CD14-positive monocyte (primary cell): Measurements from ENCODE around the gene AGTR2. TPM values are rescaled to one million over a fixed set of nuclear protein-coding genes. Genes with fewer than 3 reads are reported as not detected.
"Not testable (repeated sequence)": the region's sequence is repeated elsewhere in the genome, so short reads cannot be mapped to it uniquely, and the experiment has no call there.

Source experiments
- DNase-seq, 3 donors: peaks; one replicate each; pipeline ENCODE4 v3.0.0-alpha.2; 2011 to 2022
- H2AFZ ChIP-seq: 2 replicates; pipeline ENCODE4 v1.6.0; 2012; ENCODE audit warnings: mild to moderate bottlenecking, low read depth, low read length, inconsistent platforms; ENCODE audit not compliant: insufficient read depth, poor library complexity, severe bottlenecking
- H3K27ac ChIP-seq, 2 donors: 1 replicate in 1 of 2; 2 replicates in 1 of 2; pipeline ENCODE4 v1.5.1; 2012 to 2013; ENCODE audit warnings: low read length in 2 of 2, control low read depth in 1 of 2, inconsistent platforms in 1 of 2, low read depth in 1 of 2, mild to moderate bottlenecking in 1 of 2
- H3K27me3 ChIP-seq, 2 donors: one replicate each; pipeline versions ENCODE4 v1.6.0 to v1.6.1; 2011 to 2013; ENCODE audit warnings: low read length in 2 of 2; ENCODE audit not compliant: control insufficient read depth in 2 of 2, insufficient read depth in 2 of 2
- H3K36me3 ChIP-seq, 2 donors: replicated peaks in 1 of 2; 1 replicate in 1 of 2; 2 replicates in 1 of 2; pipeline versions ENCODE4 v1.5.1 to v1.6.1; 2012 to 2013; ENCODE audit warnings: low read length in 2 of 2, control low read depth in 1 of 2, inconsistent platforms in 1 of 2, mild to moderate bottlenecking in 1 of 2; ENCODE audit not compliant: insufficient read depth in 2 of 2, control insufficient read depth in 1 of 2
- H3K4me1 ChIP-seq, 2 donors: 1 replicate in 1 of 2; 2 replicates in 1 of 2; pipeline versions ENCODE4 v1.5.1 to v1.6.1; 2012 to 2013; ENCODE audit warnings: low read length in 2 of 2, control low read depth in 1 of 2, inconsistent platforms in 1 of 2, mild to moderate bottlenecking in 1 of 2, moderate library complexity in 1 of 2; ENCODE audit not compliant: insufficient read depth in 2 of 2, control insufficient read depth in 1 of 2
- H3K4me2 ChIP-seq: replicated peaks from 2 replicates; pipeline ENCODE3; 2012; ENCODE audit warnings: low read length, moderate library complexity, mild to moderate bottlenecking; ENCODE audit not compliant: poor library complexity, severe bottlenecking; ENCODE audit errors: extremely low read depth
- H3K4me3 ChIP-seq, 3 experiments: fragments of 200-600 bp in 1 of 3; sonication (generic) in 1 of 3; replicated peaks in 1 of 3; 1 replicate in 2 of 3; 2 replicates in 1 of 3; pipeline ENCODE4 v1.5.1; 2011 to 2013; ENCODE audit warnings: low read length in 3 of 3, mild to moderate bottlenecking in 3 of 3, control low read depth in 2 of 3, low read depth in 2 of 3, inconsistent platforms in 1 of 3, moderate library complexity in 1 of 3
- H3K79me2 ChIP-seq: 2 replicates; pipeline ENCODE4 v1.6.0; 2012; ENCODE audit warnings: mild to moderate bottlenecking, control low read depth, inconsistent platforms, low read length, moderate library complexity; ENCODE audit not compliant: insufficient read depth
- H3K9ac ChIP-seq: 2 replicates; pipeline ENCODE4 v1.6.0; 2017; ENCODE audit warnings: low read length, mild to moderate bottlenecking; ENCODE audit not compliant: insufficient read depth, poor library complexity, severe bottlenecking
- H3K9me3 ChIP-seq, 2 donors: replicated peaks in 1 of 2; 1 replicate in 1 of 2; 2 replicates in 1 of 2; pipeline versions ENCODE4 v1.5.1 to v1.6.1; 2012 to 2013; ENCODE audit warnings: low read length in 2 of 2, control low read depth in 1 of 2; ENCODE audit not compliant: control insufficient read depth in 1 of 2, insufficient read depth in 1 of 2
- H4K20me1 ChIP-seq: 2 replicates; pipeline ENCODE4 v1.6.0; 2012; ENCODE audit warnings: mild to moderate bottlenecking, low read length, control low read depth, moderate library complexity; ENCODE audit not compliant: insufficient read depth
- H3K27ac Mint-ChIP-seq, 7 donors: one replicate each; pipeline ENCODE4 v1.8.0; 2020; ENCODE audit warnings: mild to moderate bottlenecking in 7 of 7, mixed read lengths in 7 of 7, moderate library complexity in 6 of 7, inconsistent platforms in 2 of 7
- H3K27me3 Mint-ChIP-seq, 3 donors: one replicate each; pipeline ENCODE4 v1.8.0; 2021 to 2022; ENCODE audit warnings: low read depth in 3 of 3, mild to moderate bottlenecking in 3 of 3, mixed read lengths in 3 of 3, moderate library complexity in 3 of 3, inconsistent platforms in 1 of 3
- H3K36me3 Mint-ChIP-seq, 2 donors: one replicate each; pipeline ENCODE4 v1.8.0; 2020; ENCODE audit warnings: mixed read lengths in 2 of 2, inconsistent platforms in 1 of 2, mild to moderate bottlenecking in 1 of 2
- H3K4me1 Mint-ChIP-seq: one replicate; pipeline ENCODE4 v1.8.0; 2020; ENCODE audit warnings: mild to moderate bottlenecking, mixed read lengths
- H3K4me3 Mint-ChIP-seq, 2 donors: one replicate each; pipeline ENCODE4 v1.8.0; 2020; ENCODE audit warnings: mild to moderate bottlenecking in 2 of 2, mixed read lengths in 2 of 2, moderate library complexity in 1 of 2
- H3K9me3 Mint-ChIP-seq, 7 donors: one replicate each; pipeline ENCODE4 v1.8.0; 2020 to 2022; ENCODE audit warnings: mixed read lengths in 7 of 7, mild to moderate bottlenecking in 6 of 7, moderate library complexity in 6 of 7, inconsistent platforms in 2 of 7
- WGBS: methylation state at CpG from one replicate; pipeline ENCODE4 v1.1.5; 2013; ENCODE audit warnings: missing lambda C conversion rate; ENCODE audit not compliant: insufficient coverage; 5-methylcytosine and 5-hydroxymethylcytosine counted together
- intact Hi-C, 2 donors: fragments of 100-400 bp; cut with micrococcal nuclease; formaldehyde crosslinking; loops; one replicate each; pipeline versions ENCODE4 v1.15.0 to v1.15.1; 2023
- polyA minus RNA-seq: library from RNA; depleted of rRNA, polyadenylated mRNA; stranded (reverse); fragments of >200 nt; gene quantifications from 2 replicates; pipeline ENCODE4 v1.2.3, GENCODE V29; 2012
- polyA plus RNA-seq, 3 donors: library from polyadenylated mRNA; depleted of rRNA in 1 of 3; unstranded in 2 of 3; stranded (reverse) in 1 of 3; fragments of 300-500 nt in 2 of 3; fragments of >200 nt in 1 of 3; fragmentation: Illumina TruSeq in 2 of 3; gene quantifications; 1 replicate in 2 of 3; 2 replicates in 1 of 3; pipeline ENCODE4 v1.2.3, GENCODE V29; 2012 to 2021
- total RNA-seq, 12 experiments: library from RNA in 1 of 12; stranded (reverse) in 1 of 12; fragments of 120-200 nt in 1 of 12; gene quantifications; one replicate each; pipeline ENCODE4 v1.2.4 and lab custom pipeline; 2013 to 2026; ENCODE audit warnings: mixed read lengths in 6 of 12, inconsistent platforms in 1 of 12
- TF ChIP-seq, protein P1 (sequence below): fragments of 200-600 bp; IDR thresholded peaks from one replicate; pipeline ENCODE4 v1.8.0; 2022; ENCODE audit warnings: antibody characterized with exemption, mild to moderate bottlenecking

Gene AGTR2, protein sequence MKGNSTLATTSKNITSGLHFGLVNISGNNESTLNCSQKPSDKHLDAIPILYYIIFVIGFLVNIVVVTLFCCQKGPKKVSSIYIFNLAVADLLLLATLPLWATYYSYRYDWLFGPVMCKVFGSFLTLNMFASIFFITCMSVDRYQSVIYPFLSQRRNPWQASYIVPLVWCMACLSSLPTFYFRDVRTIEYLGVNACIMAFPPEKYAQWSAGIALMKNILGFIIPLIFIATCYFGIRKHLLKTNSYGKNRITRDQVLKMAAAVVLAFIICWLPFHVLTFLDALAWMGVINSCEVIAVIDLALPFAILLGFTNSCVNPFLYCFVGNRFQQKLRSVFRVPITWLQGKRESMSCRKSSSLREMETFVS
- 0.12 TPM for total RNA-seq (2013)
- polyA plus RNA-seq (not detected), polyA minus RNA-seq (not detected in 2 replicates), total RNA-seq (lab: John Stamatoyannopoulos, UW) (0 to 0.15 (median 0) reads per million in 11 experiments)

DNA sequence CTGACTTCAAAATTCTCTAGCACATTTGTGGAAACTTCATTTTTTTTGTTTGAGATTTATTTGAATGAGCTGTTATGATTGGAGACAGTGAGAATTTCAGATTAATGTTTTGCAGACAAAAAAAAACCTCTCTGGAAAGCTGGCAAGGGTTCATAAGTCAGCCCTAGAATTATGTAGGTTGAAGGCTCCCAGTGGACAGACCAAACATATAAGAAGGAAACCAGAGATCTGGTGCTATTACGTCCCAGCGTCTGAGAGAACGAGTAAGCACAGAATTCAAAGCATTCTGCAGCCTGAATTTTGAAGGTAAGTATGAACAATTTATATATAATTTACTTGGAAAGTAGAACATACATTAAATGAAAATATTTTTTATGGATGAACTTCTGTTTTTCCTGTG lies at the start of gene AGTR2:
AGTR2 (plus strand) TSS at position 234 of the 400 bp plus-strand sequence. CDS start 1,537 bp downstream, outside the sequence.
- intact Hi-C loops: no loop called here
- H3K4me1 ChIP-seq: no peaks in the 10 kb centered on the region
- H3K4me3 Mint-ChIP-seq: no peak within 1 kb of the TSS
- no peak within 1 kb of the TSS for H2AFZ ChIP-seq
- no peaks in the 10 kb centered on the region for H3K79me2 ChIP-seq
- H3K4me2 ChIP-seq: no peak within 1 kb of the TSS
- no peaks in the 10 kb centered on the region for H3K9me3 ChIP-seq
- no peak within 1 kb of the TSS for H3K4me3 ChIP-seq
- no peaks in the 10 kb centered on the region for H3K27me3 ChIP-seq
- TF ChIP-seq, protein P1, sequence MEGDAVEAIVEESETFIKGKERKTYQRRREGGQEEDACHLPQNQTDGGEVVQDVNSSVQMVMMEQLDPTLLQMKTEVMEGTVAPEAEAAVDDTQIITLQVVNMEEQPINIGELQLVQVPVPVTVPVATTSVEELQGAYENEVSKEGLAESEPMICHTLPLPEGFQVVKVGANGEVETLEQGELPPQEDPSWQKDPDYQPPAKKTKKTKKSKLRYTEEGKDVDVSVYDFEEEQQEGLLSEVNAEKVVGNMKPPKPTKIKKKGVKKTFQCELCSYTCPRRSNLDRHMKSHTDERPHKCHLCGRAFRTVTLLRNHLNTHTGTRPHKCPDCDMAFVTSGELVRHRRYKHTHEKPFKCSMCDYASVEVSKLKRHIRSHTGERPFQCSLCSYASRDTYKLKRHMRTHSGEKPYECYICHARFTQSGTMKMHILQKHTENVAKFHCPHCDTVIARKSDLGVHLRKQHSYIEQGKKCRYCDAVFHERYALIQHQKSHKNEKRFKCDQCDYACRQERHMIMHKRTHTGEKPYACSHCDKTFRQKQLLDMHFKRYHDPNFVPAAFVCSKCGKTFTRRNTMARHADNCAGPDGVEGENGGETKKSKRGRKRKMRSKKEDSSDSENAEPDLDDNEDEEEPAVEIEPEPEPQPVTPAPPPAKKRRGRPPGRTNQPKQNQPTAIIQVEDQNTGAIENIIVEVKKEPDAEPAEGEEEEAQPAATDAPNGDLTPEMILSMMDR: no peak
- H3K4me1 Mint-ChIP-seq: no peaks in the 10 kb centered on the region
- peaks cover 0 to 3% (median 0%) of the 10 kb centered on the region in 3 donors for H3K27me3 Mint-ChIP-seq
- DNase-seq: no peak
- no peak within 1 kb of the TSS for H3K9ac ChIP-seq
- no CpG with 5 or more reads among the region's 3 CpGs for WGBS
- no peaks in the 10 kb centered on the region for H3K36me3 Mint-ChIP-seq
- no peak within 1 kb of the TSS for H3K27ac Mint-ChIP-seq
- no peaks in the 10 kb centered on the region for H3K36me3 ChIP-seq
- H4K20me1 ChIP-seq: no peaks in the 10 kb centered on the region
- H3K27ac ChIP-seq: no peak within 1 kb of the TSS
- no peaks in the 10 kb centered on the region for H3K9me3 Mint-ChIP-seq

DNA sequence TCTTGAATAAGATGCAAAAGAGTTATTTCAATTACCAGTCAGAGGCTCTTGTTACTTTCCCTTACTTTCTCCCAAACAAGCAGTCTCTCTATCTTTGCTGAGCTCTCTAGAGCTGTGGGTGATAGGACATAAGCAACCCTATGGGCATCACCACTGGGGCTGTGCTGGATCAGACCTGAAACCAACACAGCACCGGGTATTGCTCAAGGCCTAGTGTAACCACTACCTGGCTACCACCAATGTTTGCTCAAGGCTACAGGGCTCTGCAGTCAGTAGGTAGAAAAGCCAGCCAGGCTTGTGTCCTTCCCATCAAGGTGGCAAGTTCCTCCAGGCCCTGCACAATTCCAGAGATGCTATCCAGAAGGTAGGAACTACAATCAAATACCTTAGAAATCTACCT lies 35.3 kb upstream of the AGTR2 start:
- no peak overlapping the region for H2AFZ ChIP-seq
- H3K4me3 Mint-ChIP-seq: no peak overlapping the region
- no peaks in the 10 kb centered on the region for H3K36me3 ChIP-seq
- no peaks in the 10 kb centered on the region for H3K4me1 ChIP-seq
- no peaks in the 10 kb centered on the region for H3K36me3 Mint-ChIP-seq
- no peaks in the 10 kb centered on the region for H3K27me3 Mint-ChIP-seq
- intact Hi-C loops: no loop called here
- H3K9me3 ChIP-seq: peaks cover 4 to 7% of the 10 kb centered on the region in 2 donors
- WGBS: no CpG with 5 or more reads among the region's 1 CpG
- H3K4me2 ChIP-seq: no peak overlapping the region
- no peaks in the 10 kb centered on the region for H3K4me1 Mint-ChIP-seq
- H4K20me1 ChIP-seq: no peaks in the 10 kb centered on the region
- H3K9me3 Mint-ChIP-seq: peaks cover 0 to 2% (median 0%) of the 10 kb centered on the region in 7 donors
- no peak overlapping the region for H3K27ac ChIP-seq
- H3K79me2 ChIP-seq: no peaks in the 10 kb centered on the region
- TF ChIP-seq, protein P1: no peak
- H3K9ac ChIP-seq: no peak overlapping the region
- no peak overlapping the region for H3K27ac Mint-ChIP-seq
- H3K4me3 ChIP-seq: no peak overlapping the region
- H3K27me3 ChIP-seq: no peaks in the 10 kb centered on the region
- no peak for DNase-seq

DNA sequence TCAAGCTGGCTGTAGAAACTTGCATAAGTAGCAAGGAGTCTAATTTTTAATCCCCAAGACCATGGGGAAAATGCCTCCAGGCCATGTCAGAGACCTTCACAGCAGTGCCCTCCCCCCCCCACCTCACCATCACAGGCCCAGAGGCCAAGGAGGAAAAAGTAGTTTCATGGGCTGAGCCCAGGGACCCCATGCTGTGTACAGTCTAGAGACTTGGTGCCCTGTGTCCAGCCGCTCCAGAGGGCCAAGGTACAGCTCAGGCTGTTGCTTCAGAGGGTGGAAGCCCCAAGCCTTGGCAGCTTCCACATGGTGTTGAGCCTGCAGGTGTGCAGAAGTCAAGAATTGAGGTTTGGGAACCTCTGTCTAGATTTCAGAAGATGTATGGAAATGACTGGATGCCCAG lies 29.3 kb upstream of the AGTR2 start:
- WGBS: no CpG with 5 or more reads among the region's 1 CpG
- H3K9me3 Mint-ChIP-seq, H4K20me1 ChIP-seq, H3K9me3 ChIP-seq, H3K4me3 Mint-ChIP-seq, H3K4me2 ChIP-seq, H3K36me3 ChIP-seq, H3K27me3 ChIP-seq, H2AFZ ChIP-seq, H3K4me1 Mint-ChIP-seq, H3K27ac Mint-ChIP-seq, intact Hi-C loops, H3K27me3 Mint-ChIP-seq, DNase-seq, H3K4me3 ChIP-seq, H3K36me3 Mint-ChIP-seq, H3K9ac ChIP-seq, H3K79me2 ChIP-seq, H3K27ac ChIP-seq, H3K4me1 ChIP-seq: not testable (repeated sequence)
